Activated naive CD4-positive, alpha-beta T cell treated with anti-CD3 and anti-CD28 coated beads, Interleukin-2, amount 50 U/mL, for 16 hours (primary cell): ENCODE measurements around the gene DPEP2.
"Not testable (repeated sequence)": the region's sequence is repeated elsewhere in the genome, so short reads cannot be mapped to it uniquely, and the experiment has no call there.

ENCODE experiments used
- DNase-seq: peaks from one replicate; pipeline ENCODE4 v3.0.0-alpha.2; 2020

DPEP2 gene

DNA sequence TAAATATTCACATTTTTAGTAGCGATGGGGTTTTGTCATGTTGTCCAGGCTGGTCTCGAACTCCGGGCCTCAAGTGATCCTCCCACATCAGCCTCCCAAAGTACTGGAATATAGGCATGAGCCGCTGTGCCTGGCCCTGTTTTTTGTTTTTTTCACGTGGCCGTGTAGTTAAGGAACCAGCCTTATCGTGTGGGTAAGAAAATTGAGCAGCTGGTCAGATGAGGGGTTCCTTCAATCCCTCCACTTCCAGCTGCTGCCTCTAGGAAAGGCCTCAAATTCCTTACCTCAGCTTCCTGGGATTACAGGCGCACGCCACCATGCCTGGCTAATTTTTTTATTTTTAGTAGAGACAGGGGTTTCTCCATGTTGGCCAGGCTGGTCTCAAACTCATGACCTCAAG lies 5.9 kb upstream of the DPEP2 start:
- no peak for DNase-seq

DNA sequence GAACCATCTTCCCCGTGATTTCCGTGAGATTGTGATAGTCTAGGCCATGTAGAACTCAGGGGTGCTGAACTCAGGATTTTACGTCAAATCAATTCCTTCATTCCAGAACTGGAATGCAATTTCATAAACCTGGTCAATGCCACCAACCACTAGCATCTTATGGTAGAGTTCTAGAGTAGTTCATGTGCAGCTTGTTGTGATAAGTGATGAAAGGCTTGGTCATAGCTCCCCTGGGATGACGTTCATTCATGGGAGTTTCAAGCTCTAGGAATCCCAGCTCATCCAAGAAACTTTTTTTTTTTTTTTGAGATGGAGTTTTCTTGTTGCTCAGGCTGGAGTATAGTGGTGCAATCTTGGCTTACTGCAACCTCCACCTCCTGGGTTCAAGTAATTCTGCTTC lies 3.7 kb upstream of the DPEP2 start:
- DNase-seq = no peak

GRCh38 chr16:68000450-68000849 lies 1.2 kb upstream of the DPEP2 start:
- DNase-seq = no peak

DNA sequence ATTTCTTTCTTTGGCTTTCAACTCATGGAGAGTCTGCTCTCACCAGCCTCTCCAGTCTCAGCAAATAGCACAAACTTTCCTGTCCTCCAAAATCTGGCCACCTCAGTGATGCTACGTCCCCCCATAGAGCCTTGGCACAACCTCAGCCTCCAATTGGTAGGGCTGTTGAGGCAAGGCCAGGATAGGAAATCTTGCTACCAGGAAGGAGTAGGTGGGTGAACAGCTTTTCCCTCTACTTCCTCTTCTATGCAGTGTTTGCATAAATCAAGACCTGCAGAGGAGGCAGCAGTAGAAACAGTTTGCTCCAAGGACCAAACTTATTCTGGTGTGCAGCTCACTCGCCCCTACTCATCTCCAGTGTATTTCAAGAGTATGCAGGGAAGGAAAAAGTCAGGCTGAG lies 701 bp upstream of the DPEP2 start:
- no peak for DNase-seq

- DNase-seq = not testable (repeated sequence)
Observed at GRCh38 chr16:67998231-67998778, 979 bp downstream of the DPEP2 start.

DNA sequence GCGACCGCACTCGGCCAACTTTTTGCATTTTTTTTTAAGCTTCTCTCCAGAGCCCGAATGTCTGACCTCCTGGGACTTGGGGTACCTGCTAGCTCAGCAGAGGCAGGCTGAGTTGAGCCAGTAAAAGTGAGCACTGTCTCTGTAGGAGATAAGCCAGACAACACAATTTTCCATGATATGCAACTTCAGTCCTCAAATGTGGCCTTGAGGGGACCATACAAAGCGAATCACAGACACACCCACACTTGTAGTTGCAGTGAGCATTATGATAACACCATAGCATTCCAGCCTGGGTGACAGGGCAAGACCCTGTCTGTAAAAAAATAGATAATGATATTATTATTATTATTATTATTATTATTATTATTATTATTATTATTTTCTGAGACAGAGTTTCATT lies 2.6 kb downstream of the DPEP2 start:
- no peak for DNase-seq

- DNase-seq = peak; percentile 35
Observed at GRCh38 chr16:67995423-67995822, 3.9 kb downstream of the DPEP2 start.

GRCh38 chr16:67994040-67994408 lies 5.3 kb downstream of the DPEP2 start:
- not testable (repeated sequence) for DNase-seq

DNA sequence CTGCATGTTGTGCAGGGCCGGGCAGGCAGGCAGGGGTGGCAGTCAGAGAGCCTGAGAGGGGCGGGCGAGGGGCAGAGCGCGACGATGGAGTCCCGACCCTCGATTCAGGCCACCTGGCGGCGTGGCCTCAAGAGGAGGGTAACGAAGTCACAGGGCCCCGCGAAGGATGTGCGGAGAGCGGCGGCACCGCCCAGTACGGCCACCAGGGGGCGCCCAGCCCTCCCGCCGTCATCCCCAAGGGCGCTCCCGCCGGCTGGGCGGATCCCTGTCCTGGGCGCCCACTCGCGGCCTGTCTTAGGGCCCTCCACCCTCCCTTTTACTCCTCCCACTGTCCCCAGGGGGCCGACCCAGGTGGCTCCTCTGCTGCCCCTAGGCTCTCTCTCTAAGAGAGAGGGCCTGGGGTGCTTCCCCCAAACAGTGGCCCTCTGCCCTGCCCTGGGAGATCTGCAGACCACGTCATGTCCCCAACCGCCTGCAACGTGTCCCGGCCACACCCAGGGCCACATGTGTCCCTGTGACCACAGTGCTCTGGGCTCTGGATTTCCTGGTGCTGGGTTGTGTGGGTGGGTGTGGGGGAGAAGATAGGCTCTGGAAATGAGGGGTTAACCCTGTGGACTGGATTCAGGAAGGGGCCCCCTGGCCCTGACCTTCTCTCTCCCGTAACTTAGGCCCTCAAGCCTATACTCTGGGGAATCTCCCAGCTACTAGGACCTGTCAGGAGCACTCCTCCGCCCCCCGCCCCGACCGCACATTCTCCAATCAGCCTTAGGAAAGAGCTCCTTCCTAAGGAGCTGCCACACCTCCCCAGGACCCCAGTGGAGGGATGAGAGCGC lies 5.9 kb downstream of the DPEP2 start:
- DNase-seq = peak; percentile 83

DNA sequence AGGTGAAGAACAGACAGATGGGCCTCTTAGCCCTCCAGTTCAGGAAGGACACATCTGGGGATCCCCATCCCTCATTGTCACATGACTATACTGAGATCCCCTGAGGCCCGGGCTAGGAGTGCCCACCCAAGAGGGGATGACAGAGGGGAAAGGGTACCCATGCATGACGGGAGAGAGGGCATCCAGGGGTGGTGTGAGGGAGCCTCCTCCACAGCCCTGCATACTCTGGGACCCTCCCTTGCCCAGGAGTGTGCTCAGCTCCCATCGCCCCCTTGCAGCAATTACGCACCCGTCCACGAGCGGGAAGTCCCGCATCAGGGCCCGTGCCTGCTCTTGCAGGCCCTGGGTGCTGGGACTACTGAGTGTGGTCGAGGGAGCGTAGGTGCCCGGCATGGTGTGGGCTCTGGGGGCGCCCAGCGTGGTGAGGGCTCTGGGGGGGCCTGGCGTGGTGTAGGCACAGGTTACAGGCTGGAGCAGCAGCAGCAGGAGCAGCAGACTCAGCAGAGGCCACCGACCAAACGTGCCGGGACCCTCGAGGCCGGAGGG lies 6.5 kb downstream of the DPEP2 start:
- DNase-seq = no peak

- no peak for DNase-seq
Observed at GRCh38 chr16:67990018-67990386, 9.3 kb downstream of the DPEP2 start.

DNA sequence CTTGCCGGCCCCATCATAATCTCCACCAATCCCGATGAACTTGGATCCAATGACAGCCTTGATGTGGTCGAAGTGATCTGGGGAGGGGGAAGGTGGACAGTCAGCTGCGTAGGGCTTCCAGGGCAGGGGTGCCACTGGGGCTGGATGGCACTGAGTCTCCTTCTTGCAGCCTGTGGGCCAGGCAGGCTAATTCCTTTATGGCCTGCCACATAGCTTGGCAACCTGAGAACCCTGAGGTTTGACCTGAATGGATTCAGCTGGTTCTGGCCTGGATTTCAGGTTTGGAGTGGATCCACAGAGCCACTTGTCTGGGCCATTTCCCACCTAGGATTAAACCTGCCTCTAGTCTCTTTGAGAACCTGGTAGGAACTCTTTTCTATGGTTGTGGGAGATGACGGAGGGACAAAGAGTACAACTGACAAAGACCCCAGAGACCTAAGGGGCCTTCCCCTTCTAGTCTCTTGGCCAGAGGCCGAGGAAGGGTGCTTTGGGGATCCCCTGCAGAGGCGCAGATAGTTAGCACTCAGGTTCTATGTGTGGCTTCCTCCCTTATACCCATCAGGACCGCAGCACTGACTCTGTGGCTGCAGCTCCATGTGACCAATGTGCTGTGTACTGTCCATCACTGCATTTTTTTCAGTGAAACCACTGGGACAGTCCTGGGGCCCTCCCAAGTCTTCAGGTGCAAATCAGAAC lies 9.8 kb downstream of the DPEP2 start:
- no peak for DNase-seq

- DNase-seq = no peak
Observed at GRCh38 chr16:67988675-67989074, 10.6 kb downstream of the DPEP2 start.

DNA sequence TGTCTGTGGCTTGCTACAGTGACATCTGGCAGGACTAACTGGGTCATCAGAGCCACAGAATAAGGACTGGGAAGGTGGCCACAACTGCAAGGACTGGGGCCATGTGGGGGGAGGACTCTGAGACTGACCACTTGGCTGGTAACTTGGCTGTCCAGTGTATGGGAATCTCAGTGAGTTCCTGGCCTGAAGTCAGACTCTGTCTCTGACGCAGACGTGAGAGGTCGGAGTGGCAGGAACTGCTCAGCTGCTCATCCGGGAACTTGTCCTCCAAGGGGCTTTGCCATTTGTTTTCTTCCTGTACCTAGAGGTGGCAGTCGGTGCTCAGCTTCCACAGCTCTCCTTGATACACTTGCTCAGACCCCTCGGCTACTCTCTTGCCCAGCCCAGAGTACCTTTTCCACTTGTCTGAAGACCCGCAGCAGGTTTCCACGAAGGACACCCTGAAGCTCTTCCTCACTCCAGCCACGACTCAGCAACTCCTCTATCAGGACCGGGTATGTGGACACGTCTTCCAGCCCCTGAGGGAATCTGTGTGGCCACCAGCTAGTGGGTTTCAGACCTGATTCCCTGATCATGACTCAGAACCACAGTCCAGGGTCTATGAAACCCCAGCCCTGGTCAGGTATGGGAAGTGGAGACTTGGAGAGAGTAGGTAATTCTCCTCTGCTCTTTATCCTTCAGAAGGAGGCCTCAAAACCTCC lies 11.7 kb downstream of the DPEP2 start:
- DNase-seq = no peak

GRCh38 chr16:67986949-67987348 lies 12.3 kb downstream of the DPEP2 start:
- no peak for DNase-seq

GRCh38 chr16:67982011-67982696 lies 17.1 kb downstream of the DPEP2 start:
- no peak for DNase-seq

- DNase-seq = peak; percentile 30
Observed at GRCh38 chr16:67979955-67980678, 19.2 kb downstream of the DPEP2 start, which contains the start of gene DPEP3. TSS of gene DPEP3 (minus strand) at chr16:67980499. CDS start at chr16:67980380, 119 bp downstream.

- DNase-seq = no peak
Observed at GRCh38 chr16:67977469-67978227, 21.6 kb downstream of the DPEP2 start.

GRCh38 chr16:67977005-67977404 lies 22.3 kb downstream of the DPEP2 start:
- no peak for DNase-seq

- DNase-seq = no peak
Observed at GRCh38 chr16:67976205-67976604, 23.1 kb downstream of the DPEP2 start.
